ENCODE results near the gene ZNF487. TPM values are rescaled to one million over a fixed set of nuclear protein-coding genes. Genes with fewer than 3 reads are reported as not detected.
A peak's percentile ranks its signal among the peaks of the same experiment; 100 is the strongest.

ZNF487 gene
- total RNA-seq, 4 donors from 2014 or later: 2.9 to 7.2 (median 3.7) TPM

- H3K4me3 ChIP-seq (ENCODE audit: low read depth, poor library complexity, severe bottlenecking): peak overlapping the region; percentile 36
- intact Hi-C loops (cut with DNase I; ENCODE audit: low total_unique reads): no loop called here
- TF ChIP-seq CTCF (IDR thresholded peaks at IDR 0.05): no peak
- no peak for TF ChIP-seq POLR2A (IDR thresholded peaks at IDR 0.05)
- 11 to 13% methylated on average over 46 of the region's 46 CpGs for WGBS, 2 donors
- DNase-seq (ENCODE audit: low spot score in 2 of 2): peak in 1 of 2 donors; percentile 29
Measured at GRCh38 chr10:43409385-43410109, 27.4 kb upstream of the ZNF487 start.

DNA sequence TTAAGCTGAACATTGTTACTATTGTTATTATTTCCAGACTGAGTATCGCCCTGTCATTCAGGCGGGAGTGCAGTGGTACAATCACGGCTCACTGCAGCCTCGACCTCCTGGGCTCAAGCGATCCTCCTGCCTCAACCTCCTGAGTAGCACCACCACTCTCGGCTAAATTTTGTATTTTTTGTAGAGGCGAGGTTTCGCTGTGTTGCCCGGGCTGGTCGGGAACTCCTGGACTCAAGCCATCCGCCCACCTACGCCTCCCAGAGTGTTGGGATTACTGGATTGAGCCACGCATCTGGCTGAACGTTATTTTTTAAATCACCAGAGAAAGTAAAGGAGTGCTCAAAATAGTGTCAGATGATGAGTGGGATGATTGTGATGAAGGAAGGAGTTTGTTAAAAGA is 26.6 kb upstream of the ZNF487 start:
- no peak for TF ChIP-seq CTCF (IDR thresholded peaks at IDR 0.05)
- TF ChIP-seq POLR2A (IDR thresholded peaks at IDR 0.05): no peak
- 83 to 85% methylated on average over 14 of the region's 14 CpGs for WGBS, 2 donors
- no peak overlapping the region for H3K4me3 ChIP-seq (ENCODE audit: low read depth, poor library complexity, severe bottlenecking)
- no peak for DNase-seq (ENCODE audit: low spot score in 2 of 2)
- intact Hi-C loops (cut with DNase I; ENCODE audit: low total_unique reads): no loop called here

- no peak for DNase-seq (ENCODE audit: low spot score in 2 of 2)
- H3K4me3 ChIP-seq (ENCODE audit: low read depth, poor library complexity, severe bottlenecking): no peak overlapping the region
- WGBS, 2 donors: 54 to 61% methylated on average over 2 of the region's 2 CpGs
- intact Hi-C loops (cut with DNase I; ENCODE audit: low total_unique reads): no loop called here
- TF ChIP-seq CTCF (IDR thresholded peaks at IDR 0.05) (no peak), POLR2A (IDR thresholded peaks at IDR 0.05) (no peak)
Measured at GRCh38 chr10:43411536-43411935, 25.4 kb upstream of the ZNF487 start.

GRCh38 chr10:43415544-43415943 is 21.4 kb upstream of the ZNF487 start:
- DNase-seq (ENCODE audit: low spot score in 2 of 2): no peak
- intact Hi-C loops (cut with DNase I; ENCODE audit: low total_unique reads): no loop called here
- TF ChIP-seq POLR2A (IDR thresholded peaks at IDR 0.05): no peak
- no peak for TF ChIP-seq CTCF (IDR thresholded peaks at IDR 0.05)
- H3K4me3 ChIP-seq (ENCODE audit: low read depth, poor library complexity, severe bottlenecking): no peak overlapping the region
- WGBS, 2 donors: 70 to 79% methylated on average over 10 of the region's 10 CpGs

DNA sequence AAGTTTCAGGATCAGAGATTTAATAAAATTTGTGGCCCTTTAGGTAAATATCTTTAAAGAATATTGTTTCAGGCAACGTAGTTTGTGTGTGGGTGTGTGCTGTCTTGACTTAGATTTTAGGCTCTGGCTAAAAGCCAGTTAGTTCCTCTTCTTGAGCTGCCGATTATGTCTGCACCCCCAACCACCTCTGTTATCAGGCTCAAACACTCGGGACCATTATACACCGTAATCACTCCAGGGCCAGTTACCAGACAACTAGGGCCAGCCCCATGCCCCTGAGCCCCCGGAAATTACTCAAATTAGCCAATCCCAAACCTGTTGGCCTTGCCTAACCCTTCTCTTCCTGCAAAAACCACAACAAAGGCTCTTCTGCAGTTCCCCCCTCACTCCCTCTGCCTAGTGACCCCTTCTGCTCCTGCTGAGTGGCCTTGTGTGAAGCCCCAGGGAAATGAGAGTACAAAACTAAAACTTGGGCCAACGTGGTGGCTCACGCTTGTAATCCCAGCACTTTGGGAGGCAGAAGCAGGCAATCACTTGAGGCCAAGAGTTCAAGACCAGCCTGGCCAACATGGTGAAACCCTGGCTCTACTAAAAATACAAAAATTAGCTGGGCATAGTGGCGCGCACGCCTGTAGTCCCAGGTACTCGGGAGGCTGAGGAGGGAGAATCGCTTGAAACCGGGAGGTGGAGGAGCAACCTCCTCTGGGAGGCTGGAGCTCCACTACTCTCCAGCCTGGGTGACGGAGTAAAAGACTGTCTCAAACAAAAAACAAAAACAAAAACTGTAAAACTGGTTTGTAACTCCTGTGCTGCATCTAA is 18.8 kb upstream of the ZNF487 start:
- DNase-seq (ENCODE audit: low spot score in 2 of 2): no peak
- intact Hi-C loops (cut with DNase I; ENCODE audit: low total_unique reads): no loop called here
- no peak overlapping the region for H3K4me3 ChIP-seq (ENCODE audit: low read depth, poor library complexity, severe bottlenecking)
- 69 to 74% methylated on average over 14 of the region's 14 CpGs for WGBS, 2 donors
- peak in 1 of 3 donors; percentile 27 for TF ChIP-seq CTCF (IDR thresholded peaks at IDR 0.05)
- TF ChIP-seq POLR2A (IDR thresholded peaks at IDR 0.05): no peak

Data from lower leg skin (tissue), 4 donors.